Sciatic nerve (tissue), 2 donors: ENCODE data around the gene PRELID3B. TPM values are rescaled to one million over a fixed set of nuclear protein-coding genes. Genes with fewer than 3 reads are reported as not detected.
"Not testable (repeated sequence)": the region's sequence is repeated elsewhere in the genome, so short reads cannot be mapped to it uniquely, and the experiment has no call there.

ENCODE experiments used
- ATAC-seq: fragments of 200-7000 bp; cut with Tn5 transposase; one replicate; pipeline ENCODE4 v1.9.1; 2020; ENCODE audit warnings: mild to moderate bottlenecking, moderate library complexity
- DNase-seq: peaks from one replicate; pipeline ENCODE4 v3.0.0-alpha.2; 2020; ENCODE audit warnings: low spot score
- intact Hi-C: fragments of 100-400 bp; cut with DNase I; formaldehyde crosslinking; loops from one replicate; pipeline ENCODE4 v1.14.2; 2022
- total RNA-seq: library from RNA; stranded (reverse); fragmentation: NEBNext Ultra II Directional; extraction: Animal tissue kit (Norgen Biotek cat#: 25700); gene quantifications from one replicate; pipeline ENCODE4 v1.2.1, GENCODE V29; 2021
- donor health status: DM: no; HTN: no; CAD: no.
- donor health status: DM: no; HTN: no; CAD: no.

PRELID3B gene
- total RNA-seq, 1 donor from 2014 or later: 30.5 TPM

DNA sequence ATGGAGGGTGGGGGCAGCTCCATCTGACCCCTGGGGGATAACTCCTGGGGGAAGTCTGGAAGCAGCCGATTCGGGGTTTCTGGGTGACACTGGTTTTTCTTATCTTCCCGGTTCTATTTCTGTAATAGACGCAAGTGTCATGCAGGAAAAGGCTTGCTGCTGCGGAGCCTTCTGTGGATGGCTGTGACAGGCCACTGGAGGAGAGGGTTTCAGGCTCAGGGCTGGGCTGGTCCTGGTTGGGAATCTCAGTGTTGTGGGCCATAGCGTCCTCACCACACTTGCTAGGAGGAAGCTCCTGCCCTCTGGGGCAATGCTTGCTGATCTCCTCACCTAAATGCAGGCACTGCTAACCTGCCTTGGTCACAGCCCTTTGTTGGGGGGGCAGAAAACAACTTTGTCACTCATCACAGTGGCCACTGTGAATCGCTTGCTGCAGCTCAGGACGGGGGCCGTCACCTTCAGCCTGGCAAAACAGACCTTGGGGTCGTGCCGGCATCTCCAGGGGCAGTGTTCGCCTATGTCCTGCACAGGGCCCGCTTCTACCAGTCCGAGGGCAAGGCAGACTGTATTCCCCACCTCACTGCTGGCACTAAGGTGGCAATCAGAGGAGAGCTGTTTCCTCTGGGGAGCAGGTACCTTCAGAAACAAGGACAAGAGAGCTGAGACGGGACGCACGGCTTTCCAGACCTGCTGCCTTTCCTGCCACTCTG is 27.8 kb downstream of the PRELID3B start:
- no peak for ATAC-seq
- no peak for DNase-seq
- intact Hi-C loops: no loop called here

DNA sequence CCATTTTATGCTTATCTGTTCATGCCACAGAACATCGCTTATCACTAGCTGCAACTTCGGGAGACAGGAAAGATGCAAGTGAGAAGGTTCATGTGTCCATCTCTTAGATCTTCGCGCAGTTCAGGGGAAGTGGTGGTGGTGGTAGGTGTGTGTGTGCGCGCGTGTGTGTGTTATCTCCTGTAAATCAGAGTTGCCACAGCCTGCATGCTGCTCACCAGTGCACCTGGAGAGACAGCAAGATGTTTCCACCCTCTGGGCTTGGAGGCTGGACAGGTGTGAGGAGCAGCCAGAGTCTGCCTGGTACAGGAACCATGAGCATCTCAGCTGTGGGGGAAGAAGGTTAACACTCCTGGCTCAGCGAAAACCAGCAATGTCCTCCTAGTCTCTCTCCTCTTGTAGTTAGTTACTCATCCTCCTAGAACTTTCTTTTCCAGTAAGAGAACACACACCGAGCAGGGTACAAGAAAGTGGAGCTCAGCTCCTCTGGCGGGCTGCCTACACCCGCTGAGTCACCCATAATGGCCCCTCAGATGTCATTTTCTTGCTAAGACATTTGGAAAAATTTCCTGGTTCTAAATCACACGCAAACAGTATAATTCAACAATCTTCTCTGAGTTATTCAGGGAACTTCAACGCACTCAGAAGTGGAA is 28.5 kb downstream of the PRELID3B start:
- intact Hi-C loops: no loop called here
- DNase-seq: no peak
- no peak for ATAC-seq

- intact Hi-C loops: no loop called here
- peak; percentile 18 for DNase-seq
- no peak for ATAC-seq
Observed at GRCh38 chr20:59013031-59013951, 29.3 kb downstream of the PRELID3B start.

DNA sequence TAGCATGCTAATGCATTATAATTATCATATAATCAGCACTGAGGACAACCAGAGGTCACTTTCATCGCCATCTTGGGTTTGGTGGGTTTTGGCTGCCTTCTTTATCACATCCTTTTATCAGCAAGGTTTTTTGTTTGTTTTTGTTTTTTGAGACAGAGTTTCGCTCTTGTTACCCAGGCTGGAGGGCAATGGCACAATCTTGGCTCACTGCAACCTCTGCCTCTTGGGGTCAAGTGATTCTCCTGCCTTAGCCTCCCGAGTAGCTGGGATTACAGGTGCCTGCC is 30.8 kb downstream of the PRELID3B start:
- DNase-seq, ATAC-seq, intact Hi-C loops: not testable (repeated sequence)

GRCh38 chr20:59010995-59011873 is 31.4 kb downstream of the PRELID3B start:
- peak; percentile 30 for ATAC-seq
- intact Hi-C loops: no loop called here
- peak; percentile 53 for DNase-seq

- DNase-seq (peak; percentile 45), ATAC-seq (no peak)
- intact Hi-C loops: no loop called here
Observed at GRCh38 chr20:59010321-59010994, 32.1 kb downstream of the PRELID3B start.

DNA sequence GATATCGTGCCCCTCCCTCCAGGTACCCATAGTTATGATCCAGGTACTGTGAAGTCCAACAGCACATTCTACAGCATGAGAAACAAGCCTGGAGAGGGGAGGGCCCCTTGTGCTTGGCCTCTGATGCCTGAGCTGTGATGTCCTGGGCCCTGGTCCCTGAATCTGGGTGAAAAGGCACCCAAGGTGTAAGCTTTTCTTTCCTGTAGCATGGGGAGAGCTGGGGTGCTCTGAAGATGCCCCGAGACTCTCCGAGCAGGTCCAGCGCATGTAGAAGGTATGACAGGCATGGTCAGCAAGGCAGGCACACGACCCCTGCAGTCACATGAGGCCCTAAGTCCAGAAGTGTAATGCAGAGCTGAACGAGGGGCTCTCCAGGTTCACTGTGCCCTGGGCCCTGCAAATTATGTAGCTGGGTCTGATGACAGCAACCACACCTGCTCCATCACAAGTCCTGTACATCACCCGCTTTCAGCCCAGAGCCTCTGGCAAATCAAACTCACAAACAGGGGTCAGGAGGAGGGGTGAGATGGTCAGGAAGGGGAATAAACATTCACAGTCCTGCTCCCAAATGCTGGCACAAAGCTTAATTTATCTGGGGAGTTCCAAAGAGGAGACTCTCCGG is 33.8 kb downstream of the PRELID3B start:
- intact Hi-C loops: no loop called here
- no peak for ATAC-seq
- DNase-seq: no peak

GRCh38 chr20:59007665-59008511 is 34.7 kb downstream of the PRELID3B start:
- ATAC-seq: peak; percentile 11
- intact Hi-C loops: no loop called here
- peak; percentile 74 for DNase-seq

- ATAC-seq (peak; percentile 67), DNase-seq (peak; percentile 73)
- intact Hi-C loops: no loop called here
Observed at GRCh38 chr20:59006864-59007664, 35.5 kb downstream of the PRELID3B start, which contains the start of gene CTSZ. CTSZ (minus strand) TSS chr20:59007254; CDS start chr20:59007128, 126 bp downstream.

- ATAC-seq (no peak), DNase-seq (no peak)
- intact Hi-C loops: no loop called here
Observed at GRCh38 chr20:59006167-59006863, 36.3 kb downstream of the PRELID3B start.

- DNase-seq: no peak
- intact Hi-C loops: no loop called here
- no peak for ATAC-seq
Observed at GRCh38 chr20:59005523-59006166, 36.9 kb downstream of the PRELID3B start.

GRCh38 chr20:59004763-59005522 is 37.6 kb downstream of the PRELID3B start:
- intact Hi-C loops: no loop called here
- ATAC-seq (peak; percentile 74), DNase-seq (peak; percentile 73)

- intact Hi-C loops: no loop called here
- ATAC-seq (no peak), DNase-seq (no peak)
Observed at GRCh38 chr20:59004493-59004762, 38.2 kb downstream of the PRELID3B start.

DNA sequence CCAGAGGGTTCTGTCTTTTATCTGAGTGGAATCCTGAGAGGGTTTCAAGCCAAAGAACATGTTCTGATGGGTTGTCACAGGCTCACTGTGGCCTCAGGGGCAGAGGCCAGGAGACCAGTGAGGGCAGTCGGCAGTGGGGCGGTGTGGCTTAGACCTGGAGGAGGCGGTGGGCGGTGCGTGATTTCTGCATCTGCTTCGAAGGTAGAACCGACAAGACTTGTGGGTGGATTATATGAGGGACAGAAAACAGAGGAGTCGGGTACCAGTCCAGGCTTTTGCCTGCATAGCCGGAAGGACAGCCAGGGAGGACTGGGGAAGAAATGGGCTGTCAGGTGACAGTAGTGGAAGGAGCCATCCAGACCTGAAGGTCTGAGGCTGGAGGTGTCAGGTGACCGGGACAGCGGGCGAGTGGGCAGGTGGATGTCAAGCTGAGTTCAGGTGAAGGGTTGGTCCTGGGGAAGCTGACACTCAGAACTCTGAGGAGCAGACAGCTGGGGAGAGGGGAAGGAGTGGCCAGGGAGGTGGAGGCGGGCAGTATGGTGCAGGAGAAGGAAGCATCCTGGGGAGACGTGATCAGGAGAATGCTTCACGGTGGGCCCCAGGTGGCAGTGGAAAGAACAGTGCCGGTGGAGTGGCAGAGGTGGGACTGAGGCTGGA is 38.6 kb downstream of the PRELID3B start:
- intact Hi-C loops: no loop called here
- no peak for ATAC-seq
- DNase-seq: peak; percentile 54
